HuH-7 (cell line): Measurements from ENCODE around the gene MYO3B.
"Not testable (repeated sequence)": the region's sequence is repeated elsewhere in the genome, so short reads cannot be mapped to it uniquely, and the experiment has no call there.

Experiments used
- DNase-seq: peaks from one replicate; pipeline ENCODE4 v3.0.0; 2011; ENCODE audit warnings: low spot score

MYO3B gene

DNA sequence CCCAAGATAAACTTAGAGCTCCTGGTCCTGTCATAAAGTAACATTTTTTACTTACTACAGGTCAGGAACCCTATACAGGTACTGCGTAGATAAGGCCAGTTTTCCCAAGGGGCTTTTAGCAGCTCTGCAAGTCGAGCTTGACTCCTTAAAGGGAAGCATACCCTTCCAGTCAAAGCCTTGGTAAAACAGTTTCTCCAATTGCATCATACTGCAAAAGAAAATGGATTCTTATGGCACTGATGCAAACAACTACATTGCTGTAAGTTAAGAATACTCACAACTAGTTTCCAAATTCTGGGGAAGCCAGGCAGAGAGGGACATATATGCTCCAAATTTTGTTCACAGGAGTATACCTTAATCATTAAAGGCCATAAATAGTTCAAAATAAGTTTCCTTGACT lies 31.0 kb downstream of the MYO3B start:
- no peak for DNase-seq

DNA sequence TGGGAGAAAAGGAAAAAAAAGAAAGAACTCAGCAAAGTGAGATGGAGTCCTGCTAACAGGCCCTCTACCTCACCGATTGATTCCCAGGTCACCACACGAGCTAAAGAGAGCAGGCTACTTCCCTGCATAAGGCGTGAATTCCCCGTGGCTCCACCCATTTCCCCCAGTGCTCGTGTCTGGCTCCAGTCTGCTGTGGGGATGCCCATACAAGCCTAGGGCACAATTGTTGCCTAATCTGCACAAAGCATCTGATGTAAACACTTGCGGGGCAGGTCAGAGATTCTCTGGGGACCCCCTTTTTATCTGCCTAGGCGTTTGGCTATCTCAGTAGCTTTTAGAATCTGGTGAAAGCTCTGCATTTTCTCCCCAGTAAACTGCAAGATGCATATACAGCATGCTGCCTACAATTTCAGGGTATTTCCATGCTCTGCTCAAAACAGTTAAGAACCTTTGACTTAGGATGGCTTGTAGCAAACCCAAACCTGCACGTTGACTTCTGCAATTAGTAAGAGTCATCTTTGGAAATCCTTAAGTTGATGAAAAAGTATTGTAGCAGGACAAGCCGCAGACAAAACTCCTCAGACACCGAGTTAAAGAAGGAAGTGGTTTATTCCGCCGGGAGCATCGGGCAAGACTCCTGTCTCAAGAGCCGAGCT lies 34.8 kb downstream of the MYO3B start:
- DNase-seq, result no peak

DNA sequence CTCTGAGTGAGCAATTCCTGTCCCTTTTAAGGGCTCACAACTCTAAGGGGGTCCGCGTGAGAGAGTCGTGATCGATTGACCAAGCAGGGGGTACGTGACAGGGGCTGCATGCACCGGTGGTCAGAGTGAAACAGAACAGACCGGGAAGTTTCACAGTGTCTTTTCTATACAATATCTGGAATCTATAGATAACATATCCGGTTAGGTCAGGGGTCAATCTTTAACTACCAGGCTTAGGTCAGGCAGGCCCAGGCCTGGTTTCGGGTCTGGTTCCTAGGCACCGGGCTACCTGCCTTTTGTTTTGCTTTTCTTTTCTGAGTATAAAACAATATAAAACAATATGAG lies 35.3 kb downstream of the MYO3B start:
- DNase-seq, result not testable (repeated sequence)

DNA sequence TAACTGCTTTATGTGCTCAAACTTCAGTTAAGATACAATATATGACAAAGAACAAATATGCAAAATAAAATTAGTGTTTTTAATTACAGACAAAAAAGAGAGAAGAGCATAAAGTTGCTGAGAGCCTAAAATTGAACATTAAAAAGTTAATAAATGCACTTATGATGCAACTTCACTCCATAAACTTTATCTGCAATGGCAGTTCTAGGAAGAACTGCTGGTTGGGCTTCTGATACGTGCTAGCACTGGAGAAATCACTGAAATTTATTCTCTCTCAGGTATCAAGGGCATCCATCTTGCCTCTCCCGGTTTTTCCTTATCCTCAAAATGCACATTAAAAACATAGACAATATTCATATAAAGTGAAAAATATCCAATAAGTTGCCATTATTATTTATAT lies 35.7 kb downstream of the MYO3B start:
- DNase-seq, result no peak

DNA sequence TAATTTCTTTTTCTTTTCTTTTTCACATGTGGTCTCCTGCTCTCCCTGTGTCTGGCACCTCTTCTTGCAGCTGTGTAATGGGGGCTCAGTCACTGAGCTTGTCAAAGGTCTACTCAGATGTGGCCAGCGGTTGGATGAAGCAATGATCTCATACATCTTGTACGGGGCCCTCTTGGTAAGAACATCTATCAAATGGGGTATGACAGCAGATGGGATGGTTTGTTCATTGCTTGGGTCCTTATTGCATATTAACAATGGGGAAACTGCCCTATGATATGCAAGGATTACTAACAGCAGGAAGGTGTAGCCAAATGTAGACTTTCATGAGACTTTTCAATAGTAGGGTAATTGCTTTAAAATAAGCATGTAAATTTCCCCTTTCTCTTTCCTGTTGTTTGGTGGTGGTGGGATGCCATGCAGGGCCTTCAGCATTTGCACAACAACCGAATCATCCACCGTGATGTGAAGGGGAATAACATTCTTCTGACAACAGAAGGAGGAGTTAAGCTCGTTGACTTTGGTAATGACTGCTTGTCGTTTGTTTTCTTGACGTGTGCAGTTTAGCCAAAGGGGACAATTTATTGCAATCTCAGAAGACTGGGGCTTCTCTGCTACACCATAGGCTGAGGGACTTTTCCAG lies 36.5 kb downstream of the MYO3B start:
- DNase-seq, result no peak

DNA sequence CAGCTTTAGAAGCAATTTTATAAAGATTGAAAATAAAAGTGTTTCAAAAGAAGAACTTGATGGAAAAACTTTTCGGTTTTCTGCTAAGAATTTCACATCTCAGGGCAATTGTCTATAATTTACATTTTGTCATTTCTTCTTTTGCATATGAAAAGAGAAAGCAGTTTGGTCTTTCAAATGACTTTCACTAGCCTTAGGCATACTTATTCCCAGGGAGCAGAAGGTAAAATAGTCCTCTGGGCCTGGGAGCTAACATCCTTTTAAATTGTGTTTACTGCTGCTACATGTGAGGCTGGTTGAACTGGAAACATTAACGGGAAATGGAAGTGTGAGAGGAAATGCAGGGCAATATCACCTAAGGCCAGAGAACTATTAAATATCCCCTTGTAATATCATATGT lies 37.1 kb downstream of the MYO3B start:
- DNase-seq, result no peak

DNA sequence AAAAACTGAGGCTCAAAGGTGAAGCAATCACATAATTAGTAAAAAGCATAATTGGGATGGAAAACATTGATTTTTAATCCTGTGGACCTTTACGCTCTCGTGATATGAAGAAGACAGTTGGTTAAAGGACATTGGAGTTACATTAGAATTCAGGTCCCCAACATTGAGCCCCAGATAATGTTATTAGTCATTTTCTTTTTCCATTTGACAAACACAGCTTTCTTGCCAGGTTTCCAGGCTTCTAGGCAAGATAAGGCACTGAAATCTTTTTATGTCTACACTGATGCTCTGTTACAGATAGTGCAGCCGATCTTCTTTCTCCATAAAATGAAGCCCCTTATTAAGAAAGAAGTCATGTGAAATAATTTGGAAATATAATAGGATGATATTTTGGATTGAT lies 38.5 kb downstream of the MYO3B start:
- no peak for DNase-seq

DNA sequence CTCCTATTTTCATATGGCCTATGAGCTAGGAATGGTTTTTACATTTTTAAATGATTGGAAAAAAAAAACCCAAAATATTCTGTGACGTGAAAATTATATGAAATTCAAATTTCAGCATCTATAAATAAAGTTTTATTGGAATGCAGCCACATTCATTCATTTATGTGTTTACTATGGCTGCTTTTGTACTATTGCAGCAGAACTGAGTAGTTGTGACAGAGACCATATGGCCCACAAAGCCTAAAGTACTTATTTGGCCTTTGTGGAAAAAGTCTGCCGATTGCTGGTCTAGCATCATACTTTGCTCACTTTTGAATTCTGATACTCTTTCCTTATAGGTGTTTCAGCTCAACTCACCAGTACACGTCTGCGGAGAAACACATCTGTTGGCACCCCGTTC lies 39.0 kb downstream of the MYO3B start:
- DNase-seq, result no peak

DNA sequence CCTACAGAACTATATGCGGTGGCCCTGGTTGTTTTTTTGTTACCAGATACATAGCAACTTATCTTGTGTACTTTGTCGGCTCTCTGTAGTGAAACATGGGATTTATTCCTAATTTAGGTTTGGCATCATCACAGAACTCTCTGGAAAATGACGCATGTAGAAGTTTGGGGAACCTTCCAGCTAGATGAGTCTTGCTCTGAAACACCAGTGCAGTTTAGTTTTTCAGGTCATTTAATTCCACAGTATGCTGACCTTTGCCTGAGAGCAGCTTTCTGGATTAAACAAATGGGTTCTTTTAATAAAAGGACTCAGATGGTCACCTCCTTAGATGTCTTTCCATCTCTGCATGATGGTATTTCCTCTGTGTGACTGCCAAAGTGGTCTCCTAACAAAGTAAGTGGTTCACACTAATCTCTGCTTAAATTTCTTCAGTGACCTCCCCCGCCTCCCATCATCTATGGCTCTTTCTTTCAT lies 39.9 kb downstream of the MYO3B start:
- DNase-seq, result no peak

DNA sequence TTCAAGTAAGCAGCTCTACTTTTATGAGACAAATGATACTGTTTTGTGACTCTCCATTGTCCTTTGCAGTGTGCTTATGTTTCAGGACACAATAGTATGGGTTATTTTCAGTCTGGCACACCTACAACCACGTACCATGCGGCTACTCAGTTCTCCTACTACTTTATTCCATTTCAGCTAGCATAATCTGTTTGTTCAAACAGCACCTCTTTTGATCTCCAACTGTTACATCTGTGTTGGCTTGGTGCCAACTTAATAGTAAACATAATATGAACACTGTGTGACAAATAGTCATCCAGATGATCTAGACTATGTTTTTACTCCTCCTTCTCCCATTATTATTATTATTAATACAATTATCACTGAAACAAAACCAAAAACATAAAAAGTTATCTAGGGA lies 40.5 kb downstream of the MYO3B start:
- DNase-seq, result no peak

DNA sequence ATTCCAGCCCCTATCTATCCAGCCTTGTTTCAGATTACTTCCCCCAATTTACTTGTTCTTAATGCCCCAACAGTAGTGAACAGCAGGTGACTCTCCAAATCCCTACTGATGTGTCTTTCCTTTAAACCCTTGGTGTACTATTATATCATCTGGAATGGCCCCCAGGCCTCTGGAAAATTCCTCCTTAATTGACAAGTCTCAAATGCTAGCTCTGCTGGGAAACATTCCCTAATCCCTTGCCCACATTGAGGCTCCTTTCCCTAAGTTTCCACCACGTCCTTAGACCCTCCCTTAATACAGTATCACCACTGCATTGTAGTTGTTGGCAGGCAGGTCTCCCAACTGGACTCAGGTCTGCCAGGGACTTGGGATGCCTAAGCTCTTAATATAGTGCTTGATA lies 41.0 kb downstream of the MYO3B start:
- no peak for DNase-seq

DNA sequence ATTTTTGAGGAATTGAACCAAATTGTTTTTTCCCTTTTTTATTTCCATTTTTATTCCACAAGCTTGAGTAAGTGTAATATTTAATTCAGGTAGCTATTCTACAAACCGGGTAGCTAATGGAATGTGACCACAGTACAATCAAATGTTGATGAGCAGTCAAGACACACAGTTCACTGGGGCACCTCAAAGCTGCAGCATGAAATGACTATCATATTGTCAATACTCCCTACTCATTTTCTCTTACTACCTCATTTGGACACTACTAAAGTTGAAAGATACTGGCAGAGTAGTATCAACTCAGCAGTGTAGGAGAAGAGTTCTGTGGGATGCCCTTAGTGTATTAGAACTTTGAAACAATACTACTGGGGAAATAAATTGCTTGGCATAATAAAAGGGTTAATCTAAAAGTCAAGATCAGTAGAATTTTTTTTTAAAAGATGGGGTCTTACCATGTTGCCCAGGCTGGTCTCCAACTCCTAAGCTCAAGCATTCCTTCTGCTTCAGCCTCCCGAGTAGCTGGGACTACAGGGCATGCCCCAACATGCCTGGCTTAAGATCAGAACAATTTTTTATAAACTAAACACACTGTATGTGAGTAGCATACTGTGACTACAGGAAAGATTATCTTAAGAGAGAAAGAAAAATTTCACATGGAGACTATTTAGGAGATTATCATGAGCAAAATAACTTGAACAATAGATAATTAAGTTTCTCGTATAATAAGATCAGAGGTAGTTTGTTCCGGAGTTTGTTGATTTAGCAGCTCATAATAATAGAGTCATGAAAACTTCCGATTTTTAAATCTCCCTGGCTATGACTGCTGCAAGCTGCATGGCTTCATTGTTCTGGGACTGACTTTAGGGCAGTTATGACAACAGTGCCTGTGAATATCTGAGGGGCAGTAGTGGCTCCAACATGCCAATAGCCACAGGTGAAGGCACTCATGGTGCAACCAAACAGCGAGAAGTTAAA lies 43.7 kb downstream of the MYO3B start:
- no peak for DNase-seq

DNA sequence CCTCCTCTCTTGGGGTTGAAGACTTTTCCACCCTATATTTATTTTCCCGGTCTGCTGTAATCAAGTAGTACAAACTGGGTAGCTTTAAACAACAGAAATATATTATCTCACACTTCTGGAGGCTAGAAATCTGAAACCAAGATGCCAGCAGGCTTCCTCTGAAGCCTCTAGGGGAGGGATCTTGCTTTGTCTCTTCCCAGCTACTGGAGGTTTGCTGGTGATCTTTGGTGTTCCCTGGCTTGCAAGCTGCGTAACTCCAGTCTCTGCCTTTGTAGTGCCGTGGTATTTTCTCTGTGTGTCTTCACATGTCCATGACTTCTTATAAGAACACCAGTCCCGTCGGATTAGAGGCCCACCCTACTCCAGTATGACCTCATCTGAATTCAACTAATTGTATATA lies 44.4 kb downstream of the MYO3B start:
- no peak for DNase-seq

DNA sequence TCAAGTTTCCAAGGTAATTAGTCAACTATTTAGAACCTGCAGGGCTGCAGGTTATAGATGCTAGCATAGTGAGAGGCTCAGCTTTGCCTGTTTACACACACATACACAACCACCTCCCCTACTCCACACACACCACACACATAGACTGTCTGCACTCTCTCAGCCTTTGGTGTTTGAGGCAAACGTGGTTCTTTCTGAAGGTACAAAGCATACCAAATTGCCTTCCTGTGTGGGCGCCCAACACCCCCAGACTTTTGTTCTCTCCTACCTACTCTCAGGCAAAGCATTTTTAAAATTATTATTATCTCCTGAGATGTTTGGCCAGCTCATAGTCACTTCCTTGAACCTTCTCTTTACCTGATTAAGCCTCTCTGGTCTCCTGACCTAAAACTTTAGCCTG lies 44.9 kb downstream of the MYO3B start:
- no peak for DNase-seq

DNA sequence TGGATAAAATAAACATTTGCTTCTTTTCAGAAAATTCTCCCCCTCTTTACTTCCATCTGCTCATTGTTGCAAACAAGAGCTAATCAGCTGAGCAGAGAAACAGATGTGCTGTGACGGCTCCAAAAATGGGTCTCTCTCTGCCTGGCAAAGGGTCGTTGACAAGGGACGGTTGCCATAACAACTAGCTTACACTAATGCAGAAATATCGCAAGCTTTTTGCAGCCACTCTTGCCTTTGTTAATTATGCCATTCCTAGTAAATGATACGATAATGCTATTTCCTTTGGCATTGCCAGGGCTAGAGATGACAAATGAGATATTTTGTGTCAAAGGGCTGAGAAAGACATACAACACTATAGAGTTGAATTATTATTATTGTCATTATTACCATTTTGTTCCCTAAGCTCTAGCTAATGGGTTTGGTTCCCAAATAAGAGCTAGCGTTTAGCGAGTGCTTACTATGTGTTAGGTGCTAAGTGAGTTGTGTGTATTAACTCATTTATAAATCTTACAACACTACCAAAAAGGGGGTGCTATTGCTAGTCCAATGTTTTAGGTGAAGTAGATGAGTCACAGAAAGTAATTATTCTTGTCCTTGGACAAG lies 46.8 kb downstream of the MYO3B start:
- no peak for DNase-seq

DNA sequence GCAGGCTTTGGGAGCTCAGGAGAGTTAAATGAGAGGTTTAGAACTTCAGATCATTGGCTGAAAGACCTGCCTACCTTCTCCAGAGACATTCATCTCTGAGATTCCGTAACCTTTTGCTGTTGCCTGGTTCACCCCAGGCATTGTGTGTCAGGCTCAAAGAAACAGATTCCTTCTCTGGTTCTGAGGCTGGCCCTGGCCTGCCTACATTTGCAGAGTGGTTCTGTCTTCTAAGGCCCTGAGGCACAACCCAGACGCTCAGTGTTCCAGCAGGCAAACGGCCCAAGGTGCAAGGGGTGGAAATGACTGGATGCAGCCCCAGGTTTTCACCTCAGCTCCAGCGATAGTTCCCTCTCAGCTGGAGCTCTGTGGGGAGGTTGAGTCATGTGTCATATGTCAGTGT lies 48.3 kb downstream of the MYO3B start:
- no peak for DNase-seq

DNA sequence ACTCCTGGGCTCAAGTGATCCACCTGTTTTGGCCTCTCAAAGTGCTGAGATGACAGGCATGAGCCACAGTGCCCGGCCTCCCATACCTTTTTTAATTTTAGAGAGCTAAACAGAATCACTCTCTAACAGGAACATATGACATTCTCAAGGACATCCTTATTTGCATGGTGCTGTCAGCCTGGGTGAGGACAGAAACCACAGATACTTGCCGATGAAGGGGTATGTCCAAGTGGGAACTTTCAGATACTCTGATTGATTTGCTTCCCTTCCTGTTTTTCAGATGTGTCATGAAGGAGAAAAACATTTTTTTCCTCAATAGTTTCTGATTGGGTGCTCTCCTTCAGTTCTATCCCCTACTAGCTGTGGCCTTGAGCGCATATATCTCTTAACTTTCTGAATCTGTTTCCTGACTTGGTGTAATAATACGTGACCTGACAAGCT lies 49.6 kb downstream of the MYO3B start:
- DNase-seq, result no peak

DNA sequence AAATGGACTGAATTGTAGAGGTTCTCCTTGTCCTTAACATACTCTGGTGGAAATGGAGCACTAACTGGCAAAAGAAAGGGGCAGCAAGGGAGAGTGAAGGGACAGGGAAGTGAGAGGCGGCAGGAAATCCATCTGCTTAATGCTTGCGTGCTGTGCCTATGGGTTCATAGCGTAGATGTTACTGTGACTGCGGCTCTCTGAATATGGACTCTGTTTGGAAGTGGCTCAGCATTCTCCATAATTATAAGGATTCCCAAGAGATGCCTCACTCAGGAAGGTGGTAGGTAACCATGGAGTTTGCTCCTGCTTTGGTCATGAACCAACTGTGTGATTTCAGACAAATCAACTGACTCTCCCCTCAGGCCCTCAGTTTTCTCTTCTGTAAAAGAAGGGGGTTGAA lies 50.0 kb downstream of the MYO3B start:
- DNase-seq, result no peak

DNA sequence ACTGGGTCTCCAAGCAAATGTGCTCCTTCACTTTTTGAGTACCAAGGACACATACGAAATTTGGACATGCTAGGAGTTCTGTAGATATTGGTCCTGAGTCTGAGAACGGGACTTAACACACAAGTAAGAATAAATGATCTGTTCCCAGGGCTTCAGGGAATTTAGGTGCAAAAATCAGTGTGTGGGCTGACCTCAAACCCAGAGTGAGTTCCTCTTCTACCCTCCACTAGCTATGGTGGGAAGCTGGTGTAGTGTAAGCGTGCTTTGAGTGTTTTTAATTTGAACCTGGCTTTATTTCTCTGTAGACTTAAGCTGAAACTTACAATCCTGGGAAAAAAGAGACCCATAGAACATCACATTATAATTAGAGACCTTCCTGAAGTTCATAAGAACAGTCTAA lies 50.5 kb downstream of the MYO3B start:
- DNase-seq, result no peak

DNA sequence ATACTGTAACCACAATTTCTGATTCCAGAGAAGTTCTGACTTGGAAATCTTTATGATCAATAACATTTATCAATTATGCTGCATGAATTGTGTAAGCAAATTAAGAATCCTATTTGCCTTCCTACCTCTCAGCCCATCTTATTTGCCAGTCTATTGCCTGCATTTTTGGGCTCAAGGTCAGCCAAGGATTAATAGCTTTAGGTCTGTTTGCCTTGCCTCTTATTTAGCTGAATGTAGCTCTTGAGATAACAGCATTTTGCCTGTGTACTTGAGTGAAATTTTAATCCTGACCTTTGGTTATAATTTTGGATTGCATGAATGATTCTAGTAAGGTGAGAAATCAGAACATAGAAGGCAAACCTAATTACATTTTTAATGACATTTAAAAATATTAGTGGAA lies 51.2 kb downstream of the MYO3B start:
- DNase-seq, result no peak

DNA sequence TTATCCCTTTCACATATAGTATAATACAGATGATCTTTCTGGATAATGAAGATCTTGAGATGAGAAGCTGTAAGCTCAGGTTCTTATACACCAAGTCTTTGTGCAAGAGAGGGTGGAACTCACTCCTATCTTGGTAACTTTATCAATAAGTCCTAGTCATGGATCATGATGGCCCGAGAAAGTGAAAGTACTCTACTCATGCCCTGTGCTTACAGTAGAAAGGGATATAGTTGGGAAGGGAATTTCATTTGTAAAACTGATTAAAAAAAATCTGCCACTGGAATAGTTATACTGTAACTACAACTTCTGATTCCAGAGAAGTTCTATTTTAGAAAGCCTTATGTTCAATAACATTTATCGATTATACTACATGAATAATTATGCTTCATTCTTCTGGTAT lies 51.8 kb downstream of the MYO3B start:
- DNase-seq, result no peak

DNA sequence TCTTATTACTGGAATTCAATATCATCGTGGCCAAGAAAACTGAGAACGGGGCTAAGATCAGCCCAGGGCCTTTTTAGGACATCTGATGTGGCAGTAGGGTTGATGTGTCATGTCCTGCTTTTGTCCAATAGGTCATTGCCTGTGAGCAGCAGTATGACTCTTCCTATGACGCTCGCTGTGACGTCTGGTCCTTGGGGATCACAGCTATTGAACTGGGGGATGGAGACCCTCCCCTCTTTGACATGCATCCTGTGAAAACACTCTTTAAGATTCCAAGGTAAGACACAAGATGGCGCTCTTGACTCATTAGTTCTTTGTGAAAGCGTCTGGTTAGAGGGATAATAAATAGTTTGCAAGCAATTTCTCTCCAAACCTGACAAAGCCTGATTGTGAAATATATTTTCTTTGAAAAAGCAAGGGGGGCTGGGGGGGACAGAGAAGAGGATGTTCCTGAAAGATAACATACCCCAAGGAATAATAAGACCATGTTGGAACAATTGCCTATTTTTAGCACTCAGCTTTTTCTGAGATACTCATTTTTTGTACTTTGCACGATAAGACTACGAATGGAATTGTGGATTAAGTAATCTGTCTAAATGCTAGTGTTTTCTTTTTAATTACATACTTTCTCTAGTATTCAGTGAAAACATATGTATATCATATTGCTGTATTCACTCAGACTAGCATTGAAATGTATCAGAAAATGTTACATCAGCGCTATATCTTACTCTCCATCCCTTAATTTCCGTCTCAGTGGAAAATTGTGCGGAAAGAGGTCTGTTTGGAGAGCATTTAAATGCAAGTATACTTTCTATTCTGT lies 58.1 kb downstream of the MYO3B start:
- DNase-seq, result peak; percentile 40
